ENCODE results near the gene AGBL4. TPM values are rescaled to one million over a fixed set of nuclear protein-coding genes. Genes with fewer than 3 reads are reported as not detected.

The AGBL4 gene
- total RNA-seq, 1 donor from 2014 or later: 3.1 TPM

GRCh38 chr1:48920851-48921250 is 1102.9 kb downstream of the AGBL4 start:
- Mint-ChIP-seq H3K4me3 (ENCODE audit: low read depth) (no peak overlapping the region), H3K27me3 (no peaks in the 10 kb centered on the region), H3K36me3 (ENCODE audit: insufficient read depth) (no peaks in the 10 kb centered on the region), H3K9me3 (ENCODE audit: low read depth) (peaks cover under 1% of the 10 kb centered on the region), H3K27ac (no peak overlapping the region), H3K4me1 (ENCODE audit: low read depth) (peaks cover 25% of the 10 kb centered on the region)
- no peak for DNase-seq (ENCODE audit: low spot score, unreplicated experiment)
- TF ChIP-seq CTCF (IDR thresholded peaks at IDR 0.05; ENCODE audit: unreplicated experiment): no peak

- TF ChIP-seq CTCF (IDR thresholded peaks at IDR 0.05; ENCODE audit: unreplicated experiment): no peak
- Mint-ChIP-seq H3K4me1 (ENCODE audit: low read depth) (peaks cover 28% of the 10 kb centered on the region), H3K27ac (peak overlapping the region; percentile 73), H3K36me3 (ENCODE audit: insufficient read depth) (no peaks in the 10 kb centered on the region), H3K9me3 (ENCODE audit: low read depth) (no peaks in the 10 kb centered on the region), H3K27me3 (no peaks in the 10 kb centered on the region), H3K4me3 (ENCODE audit: low read depth) (no peak overlapping the region)
- DNase-seq (ENCODE audit: low spot score, unreplicated experiment): no peak
Measured at GRCh38 chr1:48917901-48918603, 1105.7 kb downstream of the AGBL4 start.

DNA sequence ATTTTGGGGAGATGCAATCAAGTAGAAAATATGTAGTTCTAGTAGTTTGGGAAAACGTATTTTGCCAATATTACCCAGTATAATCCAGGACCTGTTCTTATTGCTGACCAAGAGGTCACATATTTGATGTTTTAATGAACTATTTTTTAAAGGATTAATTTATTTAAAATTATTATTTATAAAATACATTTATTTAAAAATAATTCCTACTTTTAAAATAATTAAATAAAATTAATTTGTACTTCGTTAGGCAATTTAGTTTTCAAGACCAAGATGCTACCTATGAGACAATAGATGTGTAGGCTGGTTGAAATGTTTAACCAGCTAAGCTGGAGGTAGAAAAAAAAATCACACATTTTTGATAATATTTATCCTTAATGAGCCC is 1106.7 kb downstream of the AGBL4 start:
- Mint-ChIP-seq H3K4me3 (ENCODE audit: low read depth) (no peak overlapping the region), H3K4me1 (ENCODE audit: low read depth) (peaks cover 28% of the 10 kb centered on the region), H3K27me3 (no peaks in the 10 kb centered on the region), H3K27ac (no peak overlapping the region), H3K9me3 (ENCODE audit: low read depth) (no peaks in the 10 kb centered on the region), H3K36me3 (ENCODE audit: insufficient read depth) (no peaks in the 10 kb centered on the region)
- no peak for TF ChIP-seq CTCF (IDR thresholded peaks at IDR 0.05; ENCODE audit: unreplicated experiment)
- DNase-seq (ENCODE audit: low spot score, unreplicated experiment): no peak

DNA sequence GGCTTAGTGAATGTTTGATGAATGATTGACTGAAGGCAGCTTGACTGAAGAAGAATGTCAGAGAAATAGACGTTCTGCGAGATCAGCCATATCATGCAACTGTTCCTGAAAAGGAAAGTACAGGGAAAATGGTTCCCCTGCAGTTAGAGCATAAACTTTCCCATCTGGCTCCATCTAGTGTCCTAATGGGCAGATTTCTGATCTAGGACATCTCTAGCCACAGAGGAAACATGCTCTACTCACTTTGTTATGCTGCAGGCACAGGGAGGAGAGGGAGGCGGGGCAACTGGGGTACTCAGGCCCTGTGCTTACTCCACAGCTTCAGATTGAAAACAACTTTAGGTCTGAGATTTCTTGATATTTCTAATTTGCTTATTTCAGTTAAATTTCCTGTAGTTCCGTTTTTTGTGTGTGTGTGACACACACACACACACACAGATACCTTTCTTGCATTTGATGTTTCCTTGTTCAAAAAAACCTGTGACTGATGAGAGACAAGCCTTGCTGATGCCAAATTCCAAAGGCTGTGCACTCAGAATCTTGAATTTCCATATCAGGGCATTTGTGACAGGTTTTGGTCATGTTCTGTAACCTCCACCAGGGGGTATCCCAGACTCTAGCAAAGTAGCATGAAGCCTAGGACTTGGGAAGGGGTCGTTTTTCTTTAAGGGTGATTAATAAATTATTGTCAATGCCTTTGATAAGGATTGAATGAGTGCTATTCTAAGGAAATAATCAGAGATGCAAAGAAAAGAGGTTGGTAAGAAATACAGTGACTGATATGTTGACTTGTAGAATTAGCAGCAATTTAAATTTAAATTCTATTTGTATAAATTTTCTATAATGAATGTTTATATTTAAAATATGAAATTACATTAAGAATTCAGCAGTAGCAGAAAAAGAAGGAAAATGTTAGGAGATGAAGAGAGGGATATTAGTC is 1107.4 kb downstream of the AGBL4 start:
- DNase-seq (ENCODE audit: low spot score, unreplicated experiment): no peak
- Mint-ChIP-seq H3K27ac (peak overlapping the region; percentile 17), H3K4me3 (ENCODE audit: low read depth) (no peak overlapping the region), H3K27me3 (no peaks in the 10 kb centered on the region), H3K9me3 (ENCODE audit: low read depth) (no peaks in the 10 kb centered on the region), H3K4me1 (ENCODE audit: low read depth) (peaks cover 28% of the 10 kb centered on the region), H3K36me3 (ENCODE audit: insufficient read depth) (no peaks in the 10 kb centered on the region)
- peak; percentile 73 for TF ChIP-seq CTCF (IDR thresholded peaks at IDR 0.05; ENCODE audit: unreplicated experiment)

- Mint-ChIP-seq H3K4me3 (ENCODE audit: low read depth) (no peak overlapping the region), H3K9me3 (ENCODE audit: low read depth) (no peaks in the 10 kb centered on the region), H3K4me1 (ENCODE audit: low read depth) (no peaks in the 10 kb centered on the region), H3K27ac (no peak overlapping the region), H3K36me3 (ENCODE audit: insufficient read depth) (no peaks in the 10 kb centered on the region), H3K27me3 (peaks cover 3% of the 10 kb centered on the region)
- TF ChIP-seq CTCF (IDR thresholded peaks at IDR 0.05; ENCODE audit: unreplicated experiment): no peak
- no peak for DNase-seq (ENCODE audit: low spot score, unreplicated experiment)
Measured at GRCh38 chr1:48908606-48909005, 1115.1 kb downstream of the AGBL4 start.
